NCI-H1436 treated with DMSO at 0.1 percent for 48 hours (cell line): ENCODE results near the gene DNMT3B.
"Not testable (repeated sequence)": the region's sequence is repeated elsewhere in the genome, so short reads cannot be mapped to it uniquely, and the experiment has no call there.

ENCODE experiments used
- DNase-seq: peaks from one replicate; lab custom pipeline; 2025; lab: John Stamatoyannopoulos, UW

The DNMT3B gene

GRCh38 chr20:32790751-32791057 is 28.5 kb downstream of the DNMT3B start:
- DNase-seq, result no peak

DNA sequence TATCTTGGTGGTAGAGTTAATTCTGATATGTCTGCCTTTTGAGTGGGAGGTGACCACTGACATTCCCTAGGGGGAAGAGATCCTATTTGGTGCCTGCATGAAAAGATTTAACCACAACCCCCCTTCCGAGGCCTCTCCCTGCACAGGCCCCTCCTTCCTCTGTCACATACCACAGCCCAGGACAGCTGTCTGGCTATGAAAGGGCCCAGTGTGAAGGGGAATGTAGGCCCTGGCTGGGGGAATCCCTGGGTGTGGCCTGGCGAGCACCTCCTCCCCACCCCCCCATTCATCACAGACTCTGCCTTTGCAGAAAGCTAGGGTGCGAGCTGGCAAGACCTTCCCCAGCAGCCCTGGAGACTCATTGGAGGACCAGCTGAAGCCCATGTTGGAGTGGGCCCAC is 30.1 kb downstream of the DNMT3B start:
- DNase-seq, result no peak

DNA sequence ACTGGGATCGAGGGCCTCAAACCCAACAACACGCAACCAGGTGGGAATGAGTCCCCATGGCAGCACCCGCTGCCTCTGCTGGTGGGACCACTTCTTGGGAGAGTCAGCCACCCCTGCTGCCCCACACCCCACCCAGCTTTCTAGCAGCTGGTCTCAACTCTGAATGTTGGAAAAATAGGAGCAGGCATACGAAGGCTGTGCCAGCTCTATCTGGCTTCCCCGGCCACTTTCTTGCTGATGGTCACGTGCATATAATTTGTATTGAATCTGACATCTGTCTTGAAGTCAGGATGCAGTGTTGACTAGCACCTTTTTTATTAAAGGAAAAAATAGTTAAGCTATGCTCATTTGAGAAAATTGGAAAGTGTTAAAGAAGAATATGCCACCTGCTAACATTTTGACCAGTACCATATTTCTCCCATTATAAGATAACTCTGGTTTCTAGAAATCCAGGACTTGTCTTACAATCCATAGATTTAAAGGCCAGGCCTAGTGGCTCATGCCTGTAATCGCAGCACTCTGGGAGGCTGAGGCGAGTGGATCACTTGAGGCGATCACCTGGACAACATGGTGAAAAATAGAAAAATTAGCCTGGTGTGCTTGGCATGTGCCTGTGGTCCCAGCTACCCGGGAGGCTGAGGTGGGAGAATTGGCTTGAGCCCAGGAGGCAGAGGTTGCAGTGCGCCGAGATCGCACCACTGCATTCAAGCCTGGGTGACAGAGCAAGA is 30.7 kb downstream of the DNMT3B start:
- no peak for DNase-seq

DNA sequence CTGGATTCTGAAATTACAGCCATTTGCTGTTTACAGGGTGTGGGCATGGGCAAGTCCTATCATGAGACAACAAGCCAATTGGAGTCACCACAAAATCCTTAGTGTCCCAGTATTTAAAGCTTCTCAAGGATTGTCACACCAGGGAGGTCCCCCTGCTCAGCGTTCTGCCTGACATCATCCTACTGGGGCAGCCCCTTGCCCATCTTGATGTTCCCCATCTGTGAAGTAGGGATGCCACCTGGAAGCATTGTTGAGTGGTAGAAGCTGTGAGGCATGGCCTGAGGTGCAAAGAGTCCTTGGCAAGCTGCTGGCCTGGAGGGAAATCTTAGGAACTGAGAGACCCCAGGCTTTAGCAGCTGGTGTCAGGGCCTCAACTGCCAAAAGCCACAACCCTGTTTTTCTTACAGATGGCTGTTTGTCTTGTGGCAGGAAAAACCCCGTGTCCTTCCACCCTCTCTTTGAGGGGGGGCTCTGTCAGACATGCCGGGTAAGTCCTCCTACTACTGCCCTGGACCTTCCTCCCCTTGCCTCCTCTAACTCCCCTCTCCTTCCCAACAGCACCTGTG is 34.3 kb downstream of the DNMT3B start:
- no peak for DNase-seq

- DNase-seq, result no peak
Measured at GRCh38 chr20:32796981-32797451, 34.8 kb downstream of the DNMT3B start.

DNA sequence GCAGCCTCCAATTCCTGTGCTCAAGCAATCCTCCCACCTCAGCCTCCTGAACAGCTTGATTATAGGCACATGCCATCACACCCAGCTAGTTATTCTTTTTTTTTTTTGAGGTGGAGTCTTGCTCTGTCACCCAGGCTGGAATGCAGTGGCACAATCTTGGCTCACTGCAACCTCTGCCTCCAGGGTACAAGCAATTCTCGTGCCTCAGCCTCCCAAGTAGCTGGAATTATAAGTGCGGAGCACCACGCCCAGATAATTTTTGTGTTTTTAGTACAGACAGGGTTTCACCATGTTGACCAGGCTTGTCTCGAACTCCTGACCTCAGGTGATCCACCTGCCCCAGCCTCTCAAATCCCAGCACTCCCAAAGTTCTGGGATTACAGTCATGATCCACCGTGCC is 35.4 kb downstream of the DNMT3B start:
- DNase-seq, result not testable (repeated sequence)

GRCh38 chr20:32798046-32798981 is 36.1 kb downstream of the DNMT3B start:
- no peak for DNase-seq

DNA sequence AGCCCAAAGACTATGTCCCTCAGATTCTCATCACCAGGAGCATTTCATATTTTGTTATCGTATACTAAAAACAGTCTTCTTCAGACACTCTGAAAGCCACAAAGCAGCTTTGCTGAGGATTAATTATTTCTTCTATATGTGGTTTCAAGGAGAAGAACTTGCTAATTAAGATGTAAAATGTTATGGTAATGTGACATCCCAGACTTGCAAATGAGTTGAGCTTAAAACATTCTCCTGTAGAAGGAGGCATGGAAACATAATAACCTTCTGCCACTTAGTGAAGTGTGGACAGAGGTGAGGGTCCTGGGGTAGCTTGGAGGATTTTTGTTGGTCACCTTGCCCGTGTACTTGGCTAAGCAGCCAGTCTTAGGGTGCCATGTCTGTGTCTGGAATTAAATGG is 40.9 kb downstream of the DNMT3B start:
- DNase-seq, result no peak

DNA sequence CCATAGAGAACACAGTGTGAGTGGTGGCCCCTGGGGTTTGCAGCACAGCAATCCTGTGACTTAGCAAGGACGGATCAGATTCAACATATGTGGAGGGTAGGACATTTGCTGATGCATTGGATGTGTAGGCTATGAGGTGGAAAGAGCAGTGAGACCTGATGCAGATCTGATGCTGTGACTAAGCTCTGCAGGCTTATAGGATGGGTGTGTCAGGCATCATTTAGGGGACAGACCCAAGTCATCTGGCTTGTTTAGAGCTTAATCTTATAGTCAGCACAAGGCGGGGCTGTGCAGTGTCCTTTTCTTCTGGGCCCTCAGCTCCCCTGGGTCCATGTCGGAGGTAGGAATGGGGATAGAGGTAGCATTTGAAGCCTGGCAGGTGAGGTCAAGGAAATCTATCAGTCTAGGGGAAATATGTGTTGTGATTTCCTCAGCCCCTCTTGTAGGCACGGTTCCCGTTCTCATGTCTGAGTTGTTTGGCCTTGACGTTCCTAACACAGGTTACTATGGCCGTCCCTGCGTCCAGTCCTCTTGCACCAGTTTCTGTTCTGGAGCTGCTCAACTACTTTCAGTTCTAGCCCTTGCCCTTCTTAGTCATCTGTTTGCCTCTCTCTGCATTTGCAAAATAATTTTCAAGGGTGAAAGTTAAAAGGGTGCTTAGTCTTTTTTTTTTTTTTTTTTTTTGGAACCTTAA is 42.0 kb downstream of the DNMT3B start:
- DNase-seq, result no peak

GRCh38 chr20:32804817-32805216 is 42.6 kb downstream of the DNMT3B start:
- no peak for DNase-seq

GRCh38 chr20:32805721-32806120 is 43.5 kb downstream of the DNMT3B start:
- DNase-seq, result no peak

DNA sequence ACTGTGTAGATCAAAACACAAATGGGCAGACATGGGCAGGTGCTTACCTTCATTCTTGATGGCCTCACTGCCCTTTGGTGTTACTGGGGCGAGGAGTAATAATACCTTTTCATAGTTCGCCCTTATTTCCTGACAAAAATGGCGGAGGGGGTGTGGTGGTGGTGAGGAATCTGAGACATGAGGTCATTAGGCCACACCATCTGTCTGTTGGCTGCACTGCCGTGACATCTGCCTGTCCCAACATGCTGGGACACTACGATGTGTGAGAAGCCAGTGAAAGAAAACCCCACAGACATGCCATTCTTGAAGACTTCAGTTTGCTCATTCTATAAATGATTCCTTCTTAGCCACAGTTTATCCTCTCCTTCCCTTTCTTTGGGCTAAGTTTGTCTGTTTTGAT is 44.2 kb downstream of the DNMT3B start:
- DNase-seq, result no peak

GRCh38 chr20:32807706-32808105 is 45.5 kb downstream of the DNMT3B start:
- DNase-seq, result no peak

DNA sequence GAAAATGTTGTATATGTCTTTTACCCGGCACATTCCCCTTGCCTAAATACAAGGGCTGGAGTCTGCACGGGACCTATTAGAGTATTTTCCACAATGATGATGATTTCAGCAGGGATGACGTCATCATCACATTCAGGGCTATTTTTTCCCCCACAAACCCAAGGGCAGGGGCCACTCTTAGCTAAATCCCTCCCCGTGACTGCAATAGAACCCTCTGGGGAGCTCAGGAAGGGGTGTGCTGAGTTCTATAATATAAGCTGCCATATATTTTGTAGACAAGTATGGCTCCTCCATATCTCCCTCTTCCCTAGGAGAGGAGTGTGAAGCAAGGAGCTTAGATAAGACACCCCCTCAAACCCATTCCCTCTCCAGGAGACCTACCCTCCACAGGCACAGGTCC is 46.3 kb downstream of the DNMT3B start:
- DNase-seq, result no peak

DNA sequence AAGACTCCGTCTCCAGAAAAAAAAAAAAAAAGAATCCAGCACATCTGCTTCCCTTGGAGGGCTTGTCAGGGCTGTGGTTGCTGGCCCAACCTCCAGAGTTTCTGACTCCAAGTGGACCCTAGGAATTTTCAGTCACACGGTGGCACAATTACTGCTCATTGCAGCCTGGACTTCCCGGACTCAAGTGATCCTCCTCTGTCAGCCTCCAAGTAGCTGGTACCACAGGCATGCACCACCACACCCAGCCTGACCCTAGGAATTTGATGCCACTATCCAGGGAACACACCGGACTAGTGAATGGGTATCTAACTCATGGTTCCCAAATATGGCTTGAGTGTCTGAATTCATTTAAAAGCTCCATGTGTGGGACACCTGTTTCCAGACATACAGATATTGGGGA is 47.7 kb downstream of the DNMT3B start:
- no peak for DNase-seq

- DNase-seq, result no peak
Measured at GRCh38 chr20:32810941-32811340, 48.8 kb downstream of the DNMT3B start.

GRCh38 chr20:32811886-32812285 is 49.7 kb downstream of the DNMT3B start:
- no peak for DNase-seq

- DNase-seq, result no peak
Measured at GRCh38 chr20:32819992-32820697, 58.0 kb downstream of the DNMT3B start.

DNA sequence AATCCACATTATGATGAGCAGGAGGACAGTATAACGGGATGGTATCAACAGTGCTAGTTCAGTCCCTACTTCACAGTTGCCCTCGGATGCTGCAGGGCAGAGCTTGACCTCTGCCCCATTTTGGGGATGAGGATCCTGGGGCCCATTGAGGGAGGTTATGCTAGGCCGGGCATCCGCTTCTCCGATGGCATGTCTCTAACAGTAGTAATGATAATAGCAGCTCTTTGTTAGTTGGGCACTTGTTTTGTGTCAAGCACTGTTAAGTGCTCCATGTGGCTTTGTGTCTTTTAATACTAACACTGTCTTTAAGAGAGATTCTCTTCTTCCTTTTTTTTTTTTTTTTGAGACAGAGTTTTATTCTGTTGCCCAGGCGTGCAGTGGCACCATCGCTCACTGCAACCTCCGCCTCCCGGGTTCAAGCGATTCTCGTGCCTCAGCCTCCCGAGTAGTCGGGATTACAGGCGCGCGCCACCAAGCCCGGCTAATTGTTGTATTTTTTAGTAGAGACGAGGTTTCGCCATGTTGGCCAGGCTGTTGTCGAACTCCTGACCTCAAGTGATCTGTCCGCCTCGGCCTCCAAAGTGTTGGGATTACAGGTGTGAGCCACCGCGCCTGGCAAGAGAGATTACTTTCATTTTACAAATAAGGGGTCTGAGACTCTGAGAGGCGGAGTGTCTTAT is 58.7 kb downstream of the DNMT3B start:
- DNase-seq, result no peak

- DNase-seq, result no peak
Measured at GRCh38 chr20:32822225-32822624, 60.0 kb downstream of the DNMT3B start.

GRCh38 chr20:32823078-32823477 is 60.9 kb downstream of the DNMT3B start:
- DNase-seq, result no peak
